GM19452 (cell line): Measurements from ENCODE around the gene SNCB.

Source experiments
- ATAC-seq: cut with Tn5 transposase; IDR thresholded peaks from one replicate; pipeline ENCODE4 v1.9.1; 2021; ENCODE audit not compliant: unreplicated experiment

Gene SNCB

DNA sequence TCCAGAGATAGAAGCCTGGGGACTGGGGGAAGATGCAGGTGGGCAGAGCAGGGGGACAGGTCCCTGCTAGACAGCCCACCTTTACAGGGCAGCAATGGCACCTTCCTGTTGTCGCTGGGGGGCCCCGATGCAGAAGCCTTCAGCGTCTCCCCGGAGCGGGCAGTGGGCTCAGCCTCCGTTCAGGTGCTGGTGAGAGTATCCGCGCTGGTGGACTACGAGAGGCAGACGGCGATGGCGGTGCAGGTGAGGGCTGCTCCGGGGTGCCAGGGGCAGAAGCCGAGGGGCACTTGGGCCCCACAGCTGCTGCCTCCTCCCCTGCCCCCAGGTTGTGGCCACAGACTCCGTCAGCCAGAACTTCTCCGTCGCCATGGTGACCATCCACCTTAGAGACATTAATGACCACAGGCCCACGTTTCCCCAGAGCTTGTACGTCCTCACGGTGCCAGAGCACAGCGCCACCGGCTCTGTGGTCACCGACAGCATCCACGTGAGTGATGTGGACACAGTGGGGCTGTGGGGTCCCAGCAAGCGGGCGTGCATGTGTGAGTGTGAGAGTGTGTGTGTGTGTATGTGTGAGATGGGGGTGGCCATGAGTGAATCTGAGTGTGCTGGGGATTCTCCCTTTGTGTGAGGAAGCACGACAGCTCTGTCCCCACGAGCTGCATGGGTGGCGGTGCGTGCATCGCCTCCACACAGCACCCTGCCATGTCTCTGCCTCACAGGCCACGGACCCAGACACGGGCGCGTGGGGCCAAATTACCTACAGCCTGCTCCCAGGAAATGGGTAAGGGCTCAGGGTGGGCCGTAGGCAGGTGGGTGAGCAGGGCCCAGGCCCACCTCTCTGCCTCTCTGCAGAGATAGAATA lies 52.8 kb downstream of the SNCB start:
- no peak for ATAC-seq

DNA sequence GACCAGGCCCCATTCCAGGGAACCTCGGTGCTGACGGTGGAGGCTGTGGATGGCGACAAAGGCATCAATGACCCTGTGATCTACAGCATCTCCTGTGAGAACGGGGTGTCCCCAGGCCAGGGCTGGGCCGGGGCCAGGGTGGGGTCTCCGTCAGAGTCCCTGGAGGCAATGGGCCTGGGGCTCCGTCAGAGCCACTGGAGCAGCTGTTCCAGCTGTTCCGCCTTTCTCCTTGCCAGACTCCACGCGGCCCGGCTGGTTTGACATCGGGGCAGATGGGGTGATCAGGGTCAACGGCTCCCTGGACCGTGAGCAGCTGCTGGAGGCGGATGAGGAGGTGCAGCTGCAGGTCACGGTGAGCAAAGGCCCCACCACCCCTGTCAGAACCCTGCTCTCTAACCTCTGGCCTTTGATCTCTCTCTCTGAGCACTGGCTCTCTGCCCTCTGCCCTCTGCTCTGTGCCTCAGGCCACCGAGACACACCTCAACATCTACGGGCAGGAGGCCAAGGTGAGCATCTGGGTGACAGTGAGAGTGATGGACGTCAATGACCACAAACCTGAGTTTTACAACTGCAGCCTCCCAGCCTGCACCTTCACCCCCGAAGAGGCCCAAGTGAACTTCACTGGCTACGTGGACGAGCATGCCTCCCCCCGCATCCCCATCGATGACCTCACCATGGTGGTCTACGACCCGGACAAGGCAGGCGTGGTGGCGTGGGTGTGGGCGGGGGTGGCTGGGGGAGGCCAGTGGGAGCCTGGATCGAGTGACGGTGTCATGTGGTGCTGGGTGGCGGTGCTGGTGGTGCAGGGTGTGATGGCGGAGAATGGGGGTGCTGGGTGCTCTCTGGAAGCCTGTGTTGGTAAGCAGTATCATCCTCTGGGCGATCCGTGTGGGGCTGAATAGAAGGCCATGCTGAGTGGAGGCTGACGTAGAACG lies 54.6 kb downstream of the SNCB start:
- no peak for ATAC-seq

DNA sequence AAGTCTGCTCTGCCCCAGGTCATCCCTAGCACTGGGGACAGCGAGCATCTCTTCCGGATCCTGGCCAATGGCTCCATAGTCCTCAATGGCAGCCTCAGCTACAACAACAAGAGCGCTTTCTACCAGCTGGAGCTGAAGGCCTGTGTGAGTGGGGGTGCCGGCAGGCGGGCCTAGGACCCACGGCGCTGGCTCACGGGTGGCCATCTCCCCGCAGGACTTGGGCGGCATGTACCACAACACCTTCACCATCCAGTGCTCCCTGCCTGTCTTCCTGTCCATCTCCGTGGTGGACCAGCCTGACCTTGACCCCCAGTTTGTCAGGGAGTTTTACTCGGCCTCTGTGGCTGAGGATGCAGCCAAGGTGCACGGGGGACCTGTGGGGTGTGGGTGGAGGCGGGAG lies 55.3 kb downstream of the SNCB start:
- ATAC-seq = no peak

DNA sequence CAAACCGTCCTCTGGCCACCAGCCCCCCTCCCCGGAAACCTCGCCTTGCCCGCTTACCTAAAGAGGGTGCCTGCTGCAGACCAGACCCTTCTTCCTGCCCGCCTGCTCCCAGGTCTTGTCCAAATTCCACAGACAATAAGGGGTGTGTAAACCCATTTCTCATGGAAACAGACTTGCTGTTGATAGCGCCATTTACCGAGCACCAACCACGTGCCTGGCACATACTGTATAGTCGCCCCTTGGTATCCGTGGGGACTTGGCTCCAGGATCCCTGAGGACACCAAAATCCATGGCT lies 56.1 kb downstream of the SNCB start:
- no peak for ATAC-seq

DNA sequence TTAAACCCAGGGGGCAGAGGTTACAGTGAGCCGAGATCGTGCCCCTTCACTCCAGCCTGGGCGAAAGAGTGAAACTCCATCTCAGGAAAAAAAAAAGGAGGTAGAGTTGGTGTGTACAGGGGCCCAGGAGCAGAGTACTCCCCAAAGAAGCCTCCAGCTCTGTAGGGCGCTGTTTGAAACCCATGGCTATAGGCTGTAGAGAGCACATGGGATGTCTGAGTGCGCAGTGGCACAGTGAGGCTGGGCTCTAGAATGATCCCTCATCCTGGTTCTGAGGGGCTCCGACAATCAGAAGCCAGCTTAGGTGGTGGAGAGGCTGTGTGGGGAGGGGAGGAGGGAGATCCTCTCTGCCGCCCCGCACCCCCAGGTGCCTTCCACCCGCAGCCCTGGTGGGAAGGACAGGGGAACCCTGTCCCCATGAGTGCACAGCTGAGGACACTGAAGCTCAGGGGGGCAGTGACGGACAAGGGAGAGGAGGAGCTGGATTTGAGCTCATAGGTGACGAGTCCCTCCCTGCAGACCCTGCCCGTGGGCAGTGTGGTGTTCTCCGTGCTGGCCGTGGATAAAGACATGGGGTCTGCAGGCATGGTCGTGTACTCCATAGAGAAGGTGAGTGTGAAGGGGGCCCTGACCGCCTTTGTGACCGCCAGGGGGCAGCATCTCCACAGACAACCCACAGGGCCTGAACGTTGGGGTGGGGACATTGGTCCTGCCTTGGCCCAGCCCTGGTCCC lies 56.6 kb downstream of the SNCB start:
- peak; percentile 55 for ATAC-seq
